PFSK-1 (cell line): ENCODE data around the gene POC1A.

ENCODE experiments used
- POLR2AphosphoS5 ChIP-seq: IDR thresholded peaks from 2 replicates; pipeline ENCODE4 v1.6.1; 2012; ENCODE audit warnings: low read depth, mild to moderate bottlenecking, control low read depth, low read length, moderate library complexity
- TAF1 ChIP-seq: IDR thresholded peaks from 2 replicates; pipeline ENCODE4 v1.6.1; 2012; ENCODE audit warnings: low read length, control low read depth, borderline replicate concordance; ENCODE audit not compliant: insufficient read depth

GRCh38 chr3:52112056-52112455 lies 42.2 kb downstream of the POC1A start:
- TF ChIP-seq POLR2AphosphoS5: no peak
- no peak for TF ChIP-seq TAF1
